COLO668 (cell line): ENCODE data around the gene ZCCHC24.

ENCODE experiments used
- DNase-seq: peaks from one replicate; lab custom pipeline; 2025; ENCODE audit not compliant: unreplicated experiment; lab: John Stamatoyannopoulos, UW

ZCCHC24 gene

DNA sequence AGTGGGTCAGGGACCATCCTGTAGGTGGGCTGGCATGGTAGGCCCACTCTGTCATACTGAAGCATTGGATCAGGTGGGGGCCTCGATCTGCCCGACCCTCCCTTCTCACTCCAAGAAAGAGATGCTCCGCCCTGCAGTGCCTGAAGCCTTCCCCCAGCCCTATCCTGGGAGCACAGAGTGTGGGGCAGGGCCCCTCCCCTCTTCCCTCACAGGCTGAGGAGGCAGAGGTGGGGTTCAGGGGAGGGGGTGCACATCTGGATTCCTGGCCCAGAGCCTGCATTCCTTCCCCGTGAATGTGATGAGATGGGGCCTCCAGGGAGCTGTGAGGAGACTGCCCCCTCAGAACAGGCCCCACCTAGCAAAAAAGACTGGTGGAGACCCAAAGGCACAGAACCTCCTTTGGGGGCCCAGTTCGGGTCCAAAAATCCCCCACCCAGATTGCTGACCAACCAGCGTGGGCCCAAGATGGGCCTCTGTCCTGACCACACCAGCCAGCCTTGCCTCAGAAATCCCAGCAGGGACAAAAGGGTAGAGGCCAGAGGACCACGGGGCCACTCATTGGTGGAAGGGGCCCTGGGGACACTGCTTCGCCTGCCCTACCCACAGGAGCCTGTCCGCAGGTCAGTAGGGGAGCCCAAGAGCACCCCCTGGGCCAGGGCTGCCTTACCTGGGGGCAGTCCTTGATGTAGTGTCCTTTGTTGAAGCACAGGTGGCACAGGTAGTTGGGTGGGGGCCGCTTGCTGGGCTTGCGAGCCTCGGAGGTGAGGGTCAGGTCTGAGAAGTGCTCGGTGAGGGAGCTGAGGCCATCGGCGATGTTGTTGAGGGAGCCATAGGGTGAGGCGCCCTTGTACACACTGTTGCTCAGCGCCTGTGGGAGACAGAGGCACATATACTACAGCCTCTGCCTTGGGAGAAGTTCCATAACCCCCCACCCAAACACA, 13.3 kb downstream of the ZCCHC24 start:
- no peak for DNase-seq

DNA sequence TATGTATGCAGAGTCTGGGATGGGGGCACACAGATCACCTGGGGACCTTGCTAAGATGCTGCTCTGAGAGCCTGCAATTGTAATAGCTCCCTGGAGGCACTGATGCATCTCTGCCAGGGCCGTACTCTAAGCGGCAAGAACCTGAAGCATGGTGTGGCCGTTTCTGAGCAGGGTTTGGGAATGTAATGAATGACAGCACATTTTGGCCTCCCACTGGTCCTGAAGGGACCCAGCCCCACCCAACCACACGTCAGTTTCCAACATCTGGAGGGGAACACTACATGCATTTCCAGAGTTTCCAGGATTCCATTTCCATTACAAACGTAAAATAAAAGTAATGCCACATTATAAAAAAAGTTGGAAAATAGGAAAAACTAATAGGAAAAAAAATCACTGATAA, 14.0 kb downstream of the ZCCHC24 start:
- DNase-seq = no peak

DNA sequence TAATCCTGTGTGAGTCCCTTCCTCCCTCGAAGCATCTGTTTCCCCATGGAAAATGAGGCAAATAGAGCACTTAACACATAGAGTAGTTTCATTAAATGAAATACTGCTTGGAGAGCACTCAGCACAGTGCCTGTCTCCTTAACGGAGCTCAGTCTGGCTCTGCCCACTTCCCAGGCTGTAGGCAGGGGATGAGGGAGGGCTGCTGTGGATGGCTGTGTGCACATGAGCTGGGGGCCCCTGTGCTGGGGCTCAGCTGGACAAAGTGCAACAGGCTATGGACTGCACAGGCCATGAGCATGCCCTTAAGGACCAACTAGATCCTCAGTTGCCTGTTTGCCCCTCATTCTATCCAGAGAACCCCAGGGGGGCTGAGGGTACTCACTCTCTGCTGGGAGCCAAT, 14.5 kb downstream of the ZCCHC24 start:
- no peak for DNase-seq

DNA sequence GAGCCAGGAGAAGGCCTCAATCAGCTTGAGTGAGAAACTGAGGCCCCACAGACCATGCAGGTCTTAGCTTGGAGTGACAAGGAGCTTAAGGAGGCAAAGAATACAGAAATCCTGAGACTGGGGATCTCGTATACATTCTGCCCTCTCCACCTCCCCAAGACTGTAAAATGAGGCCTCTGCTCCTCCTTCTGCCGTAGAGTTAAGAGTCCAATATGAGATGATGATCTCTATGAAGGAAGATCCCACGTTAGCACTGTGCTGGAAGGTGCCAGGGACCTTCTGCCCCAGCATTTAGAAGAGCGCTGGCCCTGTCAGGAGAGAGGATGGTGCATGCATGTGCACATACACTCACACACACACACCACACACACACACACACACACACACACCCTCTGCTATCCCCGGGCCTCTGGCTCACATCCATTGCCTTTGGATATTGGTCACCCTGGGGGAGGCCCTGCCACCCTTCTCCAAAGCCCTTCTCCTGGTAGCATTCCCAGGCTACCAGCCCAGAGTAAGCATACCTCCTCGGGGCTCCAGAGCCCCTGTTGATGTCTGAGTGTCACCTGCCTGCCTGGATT, 15.0 kb downstream of the ZCCHC24 start:
- no peak for DNase-seq

DNA sequence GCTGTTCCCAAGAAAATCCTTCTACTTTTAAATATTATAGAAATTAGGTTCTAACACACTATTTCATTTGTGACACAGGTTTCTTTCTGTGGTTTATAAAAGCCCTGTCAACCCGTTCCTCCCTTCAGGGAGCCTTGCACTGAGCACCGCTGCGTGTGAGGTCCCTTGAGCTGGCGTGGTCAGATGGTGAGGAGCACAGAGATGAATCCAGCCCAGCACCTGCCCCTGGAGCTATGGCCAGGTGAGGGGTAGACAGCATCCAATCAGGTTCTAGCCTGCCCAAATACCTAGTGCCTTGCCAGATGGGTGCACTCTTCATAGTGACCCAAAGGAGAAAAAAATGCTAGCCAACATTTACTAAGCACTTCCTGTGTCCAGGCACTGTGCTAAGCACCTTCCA, 15.7 kb downstream of the ZCCHC24 start:
- no peak for DNase-seq

DNA sequence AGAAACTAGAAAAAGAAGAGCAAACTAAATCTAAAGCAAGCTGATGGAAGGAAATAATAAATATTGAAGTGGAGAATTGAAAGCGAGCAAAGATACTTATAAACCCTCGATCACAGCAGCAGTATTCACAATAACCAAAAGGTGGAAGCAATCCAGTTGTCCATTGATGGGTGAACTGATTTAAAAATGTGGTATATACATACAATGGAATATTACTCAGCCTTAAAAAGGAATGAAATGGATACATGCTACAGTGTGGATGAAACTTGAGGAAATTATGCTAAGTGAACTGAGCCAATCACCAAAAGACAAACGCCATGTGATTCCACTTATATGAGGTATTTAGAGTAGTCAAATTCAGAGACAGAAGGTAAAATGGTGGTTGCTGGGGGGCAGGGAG, 17.5 kb downstream of the ZCCHC24 start:
- DNase-seq = no peak

DNA sequence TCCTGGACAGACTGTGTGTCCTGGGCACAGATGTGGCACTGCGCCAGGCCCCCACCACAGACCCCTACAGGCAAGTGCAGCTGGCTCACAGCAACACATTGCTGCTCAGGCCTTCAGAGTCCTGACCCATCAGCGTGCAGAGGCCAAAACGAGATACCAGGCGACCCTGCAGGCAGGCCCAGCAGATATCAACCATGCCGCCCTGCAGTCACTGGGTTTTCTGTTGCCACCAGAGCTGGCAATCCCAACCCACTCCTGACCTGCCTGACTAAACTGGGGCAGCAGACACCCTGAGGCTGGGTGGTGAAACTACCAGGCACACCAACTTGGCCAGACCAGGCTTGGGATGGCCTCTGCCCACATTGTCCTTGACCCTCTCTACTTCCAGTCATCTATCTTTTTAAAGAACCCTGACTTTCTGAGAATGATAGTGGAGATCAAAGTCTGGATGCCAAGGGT, 20.3 kb downstream of the ZCCHC24 start:
- DNase-seq = no peak

DNA sequence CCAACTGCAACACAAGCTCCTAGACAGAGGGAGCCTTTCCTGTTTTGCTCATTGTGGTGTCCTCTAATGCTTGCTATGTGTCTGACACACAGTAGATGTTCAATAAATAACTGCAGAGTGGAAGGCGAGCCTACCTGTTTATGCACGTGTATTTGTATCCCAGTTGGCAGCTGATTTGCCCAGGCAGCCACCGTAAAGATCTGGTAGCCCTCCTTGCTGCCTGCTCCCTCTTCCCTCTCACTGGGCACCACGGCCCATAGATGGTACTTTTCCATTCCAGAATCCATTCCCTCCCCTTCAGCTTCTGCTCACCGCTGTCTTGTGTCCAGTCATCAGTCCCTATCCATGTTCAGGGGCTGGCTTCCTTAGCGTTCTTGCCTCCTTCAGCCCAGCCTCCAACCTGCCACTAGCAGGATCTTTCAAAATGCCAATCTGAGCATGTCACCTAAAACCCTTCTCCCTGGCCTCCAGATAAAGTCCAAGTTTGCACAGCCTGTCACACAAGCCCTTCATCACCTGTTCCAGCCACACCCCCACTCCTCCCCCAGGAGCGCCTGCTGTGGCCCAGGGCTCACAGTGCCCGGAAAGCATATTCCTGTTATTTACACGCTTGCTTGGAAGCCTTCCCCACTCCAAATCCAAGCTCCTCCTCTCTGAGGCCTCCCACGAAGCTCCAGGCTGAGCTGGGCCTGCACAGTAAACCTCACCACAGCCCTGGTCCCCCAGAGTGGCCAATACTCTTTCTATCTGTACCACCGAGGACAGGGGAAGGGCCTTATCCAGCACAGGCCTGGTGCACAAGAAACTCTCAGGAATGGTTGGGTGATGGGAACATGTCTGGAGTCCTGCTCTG, 21.0 kb downstream of the ZCCHC24 start:
- DNase-seq = peak; percentile 42

DNA sequence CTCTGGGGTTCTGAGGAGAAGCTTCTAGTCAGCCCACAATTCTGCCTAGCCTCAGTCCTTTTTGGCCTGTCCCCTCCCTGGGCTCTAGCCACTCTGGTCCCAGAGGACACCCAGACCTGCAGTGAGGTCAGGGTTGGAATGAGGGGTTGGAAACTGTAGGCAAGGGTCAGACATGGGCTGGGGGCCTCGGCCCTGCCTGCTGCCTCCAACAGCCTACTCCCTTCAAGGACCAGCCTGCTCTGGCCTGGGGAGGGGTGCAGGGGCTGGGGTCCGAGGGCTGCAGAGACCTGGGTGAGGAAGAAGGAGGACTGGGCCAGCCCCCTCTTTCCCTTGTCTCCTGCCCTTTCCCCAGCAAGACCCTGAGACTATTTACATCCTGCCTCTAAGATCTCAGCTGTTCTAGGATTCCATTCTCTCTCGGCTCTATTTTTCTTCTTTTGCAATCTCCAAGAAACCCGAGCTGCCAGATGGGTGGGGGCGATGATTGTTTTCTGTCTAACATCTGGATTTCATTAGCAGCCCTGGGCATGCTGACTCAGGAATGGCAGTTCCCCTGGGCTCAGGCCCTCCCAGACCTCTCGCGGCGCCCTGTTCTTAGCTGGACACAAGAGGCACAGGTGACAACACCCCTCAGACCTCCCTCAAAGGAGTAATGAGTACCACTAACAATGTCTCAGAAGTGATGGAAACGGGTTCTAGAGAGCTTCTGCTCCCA, 23.1 kb downstream of the ZCCHC24 start:
- no peak for DNase-seq

DNA sequence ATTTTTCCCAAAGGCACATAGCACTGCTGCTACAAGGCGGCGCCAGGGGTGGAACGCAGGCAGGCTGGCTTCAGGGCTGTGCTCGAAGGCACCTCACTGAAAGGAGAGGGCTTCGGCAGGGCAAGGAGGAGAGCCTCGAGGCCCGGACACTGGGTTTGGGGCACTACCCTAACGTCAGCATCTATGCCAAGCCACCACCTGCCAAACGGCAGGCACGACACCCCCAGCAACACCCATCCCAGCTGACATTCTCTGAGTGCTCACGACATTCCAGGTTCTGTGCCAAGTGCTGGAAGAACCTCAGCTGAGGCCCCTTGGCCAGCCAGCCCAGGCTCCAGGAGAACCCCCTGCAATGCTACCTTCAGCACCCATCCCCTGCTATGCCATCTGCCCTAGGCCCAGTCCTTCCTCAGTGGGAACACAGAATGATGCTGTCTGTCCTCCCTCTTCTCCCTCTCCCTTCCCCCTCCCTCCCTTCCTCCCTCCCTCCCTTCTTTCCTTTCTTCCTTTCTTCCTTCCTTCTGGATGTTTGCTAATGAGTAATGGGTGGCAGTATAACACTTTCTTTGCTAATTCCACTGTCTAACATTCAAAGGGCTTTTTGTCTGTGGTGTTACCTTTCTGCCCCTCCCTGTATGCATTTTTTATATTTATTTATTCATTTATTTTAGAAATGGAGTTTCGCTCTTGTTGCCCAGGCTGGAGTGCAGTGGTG, 24.3 kb downstream of the ZCCHC24 start:
- no peak for DNase-seq

DNA sequence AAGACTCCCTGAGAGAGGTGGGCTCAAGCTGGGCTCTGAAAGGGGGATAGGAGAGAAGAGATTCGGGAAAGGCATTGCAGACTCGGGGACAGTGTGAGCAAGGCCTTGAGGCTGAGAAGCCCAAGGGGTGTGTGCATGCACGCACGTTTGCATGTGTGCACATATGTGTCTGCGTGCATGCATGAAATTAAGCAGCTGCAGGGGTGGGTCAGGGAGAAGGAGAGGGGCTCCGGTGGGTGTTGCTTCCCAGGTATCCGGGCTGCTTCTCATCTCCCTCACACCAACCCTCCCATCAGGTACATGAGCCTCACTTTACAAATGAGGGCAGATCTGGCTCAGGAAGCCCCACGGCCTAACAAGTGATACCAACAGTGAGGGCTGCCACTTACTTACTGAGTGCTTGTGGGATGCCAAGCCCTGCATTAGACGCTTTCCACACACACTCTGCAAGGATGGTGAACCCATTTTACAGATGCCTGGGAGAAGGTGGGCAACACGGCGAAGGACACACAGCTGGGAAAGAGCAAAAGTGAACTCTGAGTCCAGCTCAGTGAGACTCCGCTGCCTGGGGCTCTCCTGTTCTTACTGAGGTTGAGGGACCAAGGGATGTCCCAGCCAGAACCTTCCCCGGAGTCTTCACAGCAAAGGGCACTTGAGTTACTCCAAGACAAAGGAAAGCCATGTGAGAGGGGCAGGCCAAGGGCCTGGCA, 26.4 kb downstream of the ZCCHC24 start:
- DNase-seq = no peak

DNA sequence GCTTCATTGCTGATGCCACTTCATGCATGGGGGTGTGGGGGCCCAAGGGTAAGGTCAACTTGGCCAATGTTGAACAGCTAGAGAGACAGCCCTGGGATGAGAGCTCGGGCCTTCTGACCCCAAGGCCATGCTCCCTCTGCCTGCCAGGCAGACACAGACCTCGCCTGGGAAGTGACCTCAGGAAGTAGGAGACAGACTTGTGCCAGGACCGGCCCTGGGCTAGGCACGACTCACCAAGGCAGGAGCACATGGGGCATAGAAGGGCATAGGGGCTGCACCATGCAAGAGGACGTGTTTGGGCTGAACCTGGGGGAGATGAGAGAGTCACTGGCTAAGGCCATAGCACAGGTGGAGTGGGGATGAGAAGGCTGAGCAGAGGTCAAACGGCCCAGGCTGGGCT, 27.1 kb downstream of the ZCCHC24 start:
- no peak for DNase-seq

DNA sequence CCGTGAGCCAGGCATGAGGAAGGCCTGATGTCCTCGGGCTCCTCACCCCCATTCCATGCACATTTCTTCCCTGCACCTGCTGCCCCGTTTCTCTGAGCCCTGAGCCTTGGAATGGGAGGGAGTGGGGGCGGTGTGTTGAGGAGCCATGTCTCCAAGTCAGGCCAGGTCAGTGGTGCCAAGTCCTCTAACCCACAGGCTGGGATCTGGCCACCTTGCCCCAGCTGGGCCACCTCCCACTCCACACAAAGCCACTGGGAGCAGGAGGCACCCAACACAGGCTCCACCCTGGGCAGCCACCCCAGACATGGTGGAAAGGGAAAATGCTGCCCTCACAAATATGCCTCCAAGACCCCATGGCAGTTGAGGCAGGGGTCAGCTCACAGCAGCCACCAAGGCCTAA, 27.7 kb downstream of the ZCCHC24 start:
- no peak for DNase-seq

DNA sequence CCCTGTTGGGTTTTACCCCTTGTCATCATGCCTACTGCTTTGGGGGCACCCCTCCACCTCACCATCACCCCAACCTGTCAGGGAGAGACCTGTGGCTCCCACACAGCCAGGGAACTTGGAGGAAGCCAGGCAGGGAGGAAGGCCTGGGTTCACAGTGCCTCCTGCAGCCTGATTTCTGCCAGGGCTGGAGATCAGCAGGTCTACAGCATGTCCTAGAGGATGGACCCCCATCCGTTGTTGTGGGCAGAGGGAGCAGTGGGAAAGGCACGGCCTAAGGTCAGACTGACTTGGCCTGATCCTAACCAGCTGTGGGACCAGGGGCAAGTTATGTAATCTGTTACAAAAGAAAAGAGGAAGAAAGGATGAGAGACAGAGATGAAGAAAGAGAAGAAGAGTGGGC, 28.2 kb downstream of the ZCCHC24 start:
- DNase-seq = no peak

DNA sequence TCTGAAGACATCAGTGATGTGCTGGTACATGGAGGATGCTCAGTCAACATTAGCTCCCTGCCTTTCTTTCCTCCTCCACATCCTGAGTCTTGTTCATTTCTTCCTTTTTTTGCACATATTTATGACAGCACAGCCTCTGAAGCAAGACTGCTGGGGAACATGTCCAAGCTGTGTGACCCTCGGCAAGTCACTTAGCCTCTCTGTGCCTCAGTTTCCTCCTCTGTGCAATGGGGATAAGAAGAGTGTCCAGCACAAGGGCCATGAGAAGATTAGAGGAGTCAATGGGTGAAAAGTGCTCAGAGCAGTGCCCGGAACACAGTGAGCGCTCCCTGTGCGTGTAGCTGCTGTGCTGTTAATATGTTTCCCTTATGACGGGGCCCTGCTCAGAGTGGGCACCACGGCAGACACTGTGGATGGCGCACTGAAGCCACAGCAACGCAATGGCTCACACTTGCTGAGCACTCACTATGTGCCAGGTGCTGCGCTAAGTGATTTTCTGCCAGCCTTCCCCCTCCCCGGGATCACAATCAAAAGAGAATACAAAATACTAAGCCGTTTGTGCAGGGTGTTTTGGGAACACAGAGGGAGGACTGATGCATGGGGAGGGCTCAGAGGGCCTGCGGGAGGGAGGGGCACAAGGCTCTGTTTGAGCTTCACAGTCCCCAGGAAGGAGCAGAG, 28.7 kb downstream of the ZCCHC24 start:
- DNase-seq = no peak

DNA sequence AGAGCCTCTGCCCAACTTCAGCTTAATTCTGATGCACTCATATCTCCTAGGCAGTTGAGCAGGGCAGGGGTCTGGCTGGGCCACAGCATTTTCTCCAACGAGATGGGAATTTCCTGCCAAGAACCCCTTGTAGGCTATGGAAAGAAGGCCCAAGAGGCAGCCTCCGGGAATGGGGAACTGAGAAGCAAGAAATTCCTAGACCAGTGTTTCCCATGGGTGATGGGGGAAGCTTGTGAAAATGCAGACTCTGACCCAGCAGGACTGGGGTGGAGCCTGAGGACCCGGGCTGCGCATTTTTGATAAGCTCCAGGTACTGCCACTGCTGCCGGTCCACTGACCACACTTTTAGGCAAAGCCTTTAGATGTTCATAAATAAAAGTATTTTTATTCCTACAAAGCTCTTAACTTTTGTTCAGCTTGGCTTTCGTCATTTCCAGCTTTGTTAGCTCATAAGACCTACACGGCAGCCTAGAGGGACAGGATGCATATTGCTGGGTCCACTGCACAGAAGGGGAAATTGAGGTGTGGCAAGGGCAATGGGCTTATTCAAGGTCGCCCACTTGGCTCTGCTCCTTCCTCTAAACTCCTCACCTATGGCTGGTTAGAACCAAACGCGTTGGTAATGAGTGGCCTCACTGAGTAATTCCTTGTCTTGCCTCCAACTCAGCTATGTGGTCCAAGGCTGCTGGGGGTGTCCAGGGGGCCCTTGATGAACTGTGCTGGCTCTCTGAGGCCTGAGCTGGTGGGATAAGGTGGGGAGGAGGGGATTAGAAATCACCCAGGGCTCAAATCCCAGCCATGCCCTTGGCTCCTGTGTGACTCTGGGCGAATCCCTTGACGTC, 29.5 kb downstream of the ZCCHC24 start:
- no peak for DNase-seq

DNA sequence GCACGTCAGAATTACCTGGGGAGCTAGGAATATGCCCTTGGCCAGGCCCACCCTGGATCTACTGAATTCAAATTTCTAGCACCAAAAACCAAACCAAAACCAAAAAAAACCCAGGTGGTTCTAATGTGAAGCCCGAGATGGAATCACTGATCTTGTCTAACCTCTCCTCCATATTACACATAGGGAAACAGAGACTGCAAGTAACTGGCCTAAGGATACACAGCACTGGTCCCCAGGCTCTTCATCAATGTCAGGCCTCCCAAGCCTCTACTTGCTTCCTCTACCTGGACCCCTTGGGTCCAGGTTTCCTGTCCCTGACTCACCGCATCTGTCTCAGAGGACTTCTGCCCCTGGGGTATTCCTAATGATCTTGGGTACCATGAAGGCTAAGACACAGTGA, 30.7 kb downstream of the ZCCHC24 start:
- no peak for DNase-seq

DNA sequence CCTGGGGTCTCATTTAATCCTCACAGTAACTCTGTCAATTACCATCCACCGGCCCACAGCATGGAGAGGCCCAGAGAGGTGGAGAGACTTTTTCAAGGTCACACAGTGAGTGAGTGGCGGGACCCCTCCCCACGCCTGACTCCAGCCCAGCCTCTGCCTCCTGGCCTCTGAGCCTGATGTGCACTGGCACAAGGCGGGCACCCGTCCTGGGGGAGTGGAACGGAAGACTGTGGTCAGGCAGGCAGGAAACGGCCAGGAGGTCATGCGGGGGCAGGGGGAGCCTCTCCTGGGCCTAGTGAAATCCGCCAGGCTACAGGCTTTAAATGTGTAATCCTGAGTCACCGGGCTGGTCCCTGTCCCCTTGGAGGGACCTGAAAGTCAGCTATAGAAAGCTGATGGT, 32.2 kb downstream of the ZCCHC24 start:
- no peak for DNase-seq
